Measurements from ENCODE around the gene C22orf39.

The C22orf39 gene

GRCh38 chr22:19455033-19455432 lies 7.5 kb upstream of the C22orf39 start:
- no peak overlapping the region for H3K4me3 ChIP-seq (ENCODE audit: low read length)
- H3K27ac ChIP-seq (ENCODE audit: low read length): no peak overlapping the region
- H3K9me2 ChIP-seq (replicated peaks; ENCODE audit: insufficient read depth, low read length): no peaks in the 10 kb centered on the region
- no peaks in the 10 kb centered on the region for H3K27me3 ChIP-seq (replicated peaks; ENCODE audit: insufficient read depth, low read length)
- no peak overlapping the region for H2AFZ ChIP-seq (ENCODE audit: low read length)
- no peak overlapping the region for H3K4me2 ChIP-seq (ENCODE audit: low read depth, low read length)
- no peaks in the 10 kb centered on the region for H3K79me2 ChIP-seq (ENCODE audit: low read length)
- no peak for DNase-seq
- TF ChIP-seq CTCF (IDR thresholded peaks at IDR 0.05; ENCODE audit: low read length) (no peak), EZH2 (optimal IDR thresholded peaks at IDR 0.05; ENCODE audit: low read depth, low read length) (no peak), EZH2phosphoT487 (IDR thresholded peaks at IDR 0.05; ENCODE audit: low read length) (no peak)
- no peaks in the 10 kb centered on the region for H3K4me1 ChIP-seq (ENCODE audit: low read length)
- no peaks in the 10 kb centered on the region for H4K20me1 ChIP-seq (ENCODE audit: insufficient read depth, low read length)
- H3K9me3 ChIP-seq (replicated peaks; ENCODE audit: insufficient read depth, low read length): no peaks in the 10 kb centered on the region
- H3K9ac ChIP-seq (ENCODE audit: low read length): no peak overlapping the region
- 0 out of 2 replicates have a peak, but pooled peaks cover 4% of the 10 kb centered on the region for H3F3A ChIP-seq (ENCODE audit: insufficient read depth, low read length)
- peaks cover 6% of the 10 kb centered on the region; the same call in 1 of the 2 replicates for H3K36me3 ChIP-seq (replicated peaks; ENCODE audit: insufficient read depth, low read length)

- no peak overlapping the region for H3K9ac ChIP-seq (ENCODE audit: low read length)
- H3K27ac ChIP-seq (ENCODE audit: low read length): no peak overlapping the region
- H3K36me3 ChIP-seq (replicated peaks; ENCODE audit: insufficient read depth, low read length): peaks cover 6% of the 10 kb centered on the region; the same call in 1 of the 2 replicates
- TF ChIP-seq EZH2 (optimal IDR thresholded peaks at IDR 0.05; ENCODE audit: low read depth, low read length) (no peak), CTCF (IDR thresholded peaks at IDR 0.05; ENCODE audit: low read length) (no peak), EZH2phosphoT487 (IDR thresholded peaks at IDR 0.05; ENCODE audit: low read length) (no peak)
- no peak for DNase-seq
- no peak overlapping the region for H3K4me2 ChIP-seq (ENCODE audit: low read depth, low read length)
- H3K9me2 ChIP-seq (replicated peaks; ENCODE audit: insufficient read depth, low read length): no peaks in the 10 kb centered on the region
- H4K20me1 ChIP-seq (ENCODE audit: insufficient read depth, low read length): no peaks in the 10 kb centered on the region
- H3K27me3 ChIP-seq (replicated peaks; ENCODE audit: insufficient read depth, low read length): no peaks in the 10 kb centered on the region
- H3K79me2 ChIP-seq (ENCODE audit: low read length): peaks cover 4% of the 10 kb centered on the region
- peaks cover 4% of the 10 kb centered on the region; the same call in 1 of the 2 replicates for H3K4me1 ChIP-seq (ENCODE audit: low read length)
- no peak overlapping the region for H3K4me3 ChIP-seq (ENCODE audit: low read length)
- no peak overlapping the region for H2AFZ ChIP-seq (ENCODE audit: low read length)
- H3K9me3 ChIP-seq (replicated peaks; ENCODE audit: insufficient read depth, low read length): no peaks in the 10 kb centered on the region
- peaks cover 11% of the 10 kb centered on the region for H3F3A ChIP-seq (ENCODE audit: insufficient read depth, low read length)
Observed at GRCh38 chr22:19454156-19454555, 6.6 kb upstream of the C22orf39 start.

GRCh38 chr22:19453718-19454117 lies 6.2 kb upstream of the C22orf39 start:
- peaks cover 6% of the 10 kb centered on the region; the same call in 1 of the 2 replicates for H3K36me3 ChIP-seq (replicated peaks; ENCODE audit: insufficient read depth, low read length)
- H3K9me2 ChIP-seq (replicated peaks; ENCODE audit: insufficient read depth, low read length): no peaks in the 10 kb centered on the region
- no peak overlapping the region for H3K4me2 ChIP-seq (ENCODE audit: low read depth, low read length)
- no peak overlapping the region for H3K9ac ChIP-seq (ENCODE audit: low read length)
- no peak for DNase-seq
- no peak overlapping the region for H3K4me3 ChIP-seq (ENCODE audit: low read length)
- no peaks in the 10 kb centered on the region for H3K9me3 ChIP-seq (replicated peaks; ENCODE audit: insufficient read depth, low read length)
- peaks cover 9% of the 10 kb centered on the region for H3K79me2 ChIP-seq (ENCODE audit: low read length)
- H3K27ac ChIP-seq (ENCODE audit: low read length): no peak overlapping the region
- peaks cover 14% of the 10 kb centered on the region for H3F3A ChIP-seq (ENCODE audit: insufficient read depth, low read length)
- no peaks in the 10 kb centered on the region for H4K20me1 ChIP-seq (ENCODE audit: insufficient read depth, low read length)
- H2AFZ ChIP-seq (ENCODE audit: low read length): no peak overlapping the region
- no peaks in the 10 kb centered on the region for H3K27me3 ChIP-seq (replicated peaks; ENCODE audit: insufficient read depth, low read length)
- TF ChIP-seq CTCF (IDR thresholded peaks at IDR 0.05; ENCODE audit: low read length): no peak
- no peak for TF ChIP-seq EZH2phosphoT487 (IDR thresholded peaks at IDR 0.05; ENCODE audit: low read length)
- TF ChIP-seq EZH2 (optimal IDR thresholded peaks at IDR 0.05; ENCODE audit: low read depth, low read length): no peak
- peaks cover 9% of the 10 kb centered on the region for H3K4me1 ChIP-seq (ENCODE audit: low read length)
